GM18517 (cell line): ENCODE results near the gene IREB2.
"Not testable (repeated sequence)": the region's sequence is repeated elsewhere in the genome, so short reads cannot be mapped to it uniquely, and the experiment has no call there.

Experiments
- ATAC-seq: cut with Tn5 transposase; IDR thresholded peaks from one replicate; pipeline ENCODE4 v1.9.1; 2021; ENCODE audit warnings: mild to moderate bottlenecking, moderate library complexity; ENCODE audit not compliant: unreplicated experiment

IREB2 gene

GRCh38 chr15:78461171-78461888 is 23.3 kb downstream of the IREB2 start:
- ATAC-seq, result no peak

- no peak for ATAC-seq
These were observed 31.0 kb downstream of the IREB2 start for GRCh38 chr15:78469031-78469430.

- no peak for ATAC-seq
These were observed 39.3 kb downstream of the IREB2 start for GRCh38 chr15:78477295-78477694.

GRCh38 chr15:78479650-78480049 is 41.6 kb downstream of the IREB2 start:
- no peak for ATAC-seq

GRCh38 chr15:78481917-78482316 is 43.9 kb downstream of the IREB2 start:
- no peak for ATAC-seq

GRCh38 chr15:78492872-78493271 is 54.9 kb downstream of the IREB2 start:
- ATAC-seq, result no peak

- ATAC-seq, result no peak
These were observed 63.8 kb downstream of the IREB2 start for GRCh38 chr15:78501857-78502256.

GRCh38 chr15:78502641-78503040 is 64.6 kb downstream of the IREB2 start:
- ATAC-seq, result no peak

GRCh38 chr15:78506971-78507830 is 69.2 kb downstream of the IREB2 start, which contains the start of gene HYKK:
HYKK (plus strand) TSS chr15:78507577; CDS start chr15:78513089, 5,512 bp downstream.
- ATAC-seq, result peak; percentile 80

GRCh38 chr15:78507831-78508160 is 69.8 kb downstream of the IREB2 start:
- no peak for ATAC-seq

- ATAC-seq, result no peak
These were observed 70.3 kb downstream of the IREB2 start for GRCh38 chr15:78508272-78508671.

- ATAC-seq, result no peak
These were observed 71.8 kb downstream of the IREB2 start for GRCh38 chr15:78509726-78510312.

- not testable (repeated sequence) for ATAC-seq
These were observed 82.0 kb downstream of the IREB2 start for GRCh38 chr15:78520035-78520434.

- no peak for ATAC-seq
These were observed 86.2 kb downstream of the IREB2 start for GRCh38 chr15:78524230-78524629.

GRCh38 chr15:78527325-78527724 is 89.3 kb downstream of the IREB2 start:
- no peak for ATAC-seq

GRCh38 chr15:78533331-78533730 is 95.3 kb downstream of the IREB2 start:
- no peak for ATAC-seq

GRCh38 chr15:78536134-78536533 is 98.1 kb downstream of the IREB2 start:
- ATAC-seq, result no peak

- ATAC-seq, result no peak
These were observed 99.4 kb downstream of the IREB2 start for GRCh38 chr15:78537266-78537905.

GRCh38 chr15:78538358-78538757 is 100.3 kb downstream of the IREB2 start:
- ATAC-seq, result no peak

- ATAC-seq, result not testable (repeated sequence)
These were observed 101.6 kb downstream of the IREB2 start for GRCh38 chr15:78539464-78540140.
